Neural progenitor cell (in vitro differentiated cells): ENCODE measurements around the gene WDFY2.

ENCODE experiments used
- EZH2 ChIP-seq: fragments of 200-600 bp; sonication (generic); IDR thresholded peaks from 2 replicates; pipeline ENCODE4 v1.6.1; 2017; ENCODE audit warnings: antibody characterized with exemption, mild to moderate bottlenecking, moderate library complexity
- EZH2phosphoT487 ChIP-seq: fragments of 200-600 bp; sonication (generic); IDR thresholded peaks from 2 replicates; pipeline ENCODE4 v1.6.1; 2017; ENCODE audit warnings: antibody characterized with exemption
- TF ChIP-seq, protein P1 (sequence below): fragments of 200-600 bp; sonication (generic); IDR thresholded peaks from 2 replicates; pipeline ENCODE4 v1.5.1; 2017; ENCODE audit warnings: antibody characterized with exemption, mild to moderate bottlenecking

DNA sequence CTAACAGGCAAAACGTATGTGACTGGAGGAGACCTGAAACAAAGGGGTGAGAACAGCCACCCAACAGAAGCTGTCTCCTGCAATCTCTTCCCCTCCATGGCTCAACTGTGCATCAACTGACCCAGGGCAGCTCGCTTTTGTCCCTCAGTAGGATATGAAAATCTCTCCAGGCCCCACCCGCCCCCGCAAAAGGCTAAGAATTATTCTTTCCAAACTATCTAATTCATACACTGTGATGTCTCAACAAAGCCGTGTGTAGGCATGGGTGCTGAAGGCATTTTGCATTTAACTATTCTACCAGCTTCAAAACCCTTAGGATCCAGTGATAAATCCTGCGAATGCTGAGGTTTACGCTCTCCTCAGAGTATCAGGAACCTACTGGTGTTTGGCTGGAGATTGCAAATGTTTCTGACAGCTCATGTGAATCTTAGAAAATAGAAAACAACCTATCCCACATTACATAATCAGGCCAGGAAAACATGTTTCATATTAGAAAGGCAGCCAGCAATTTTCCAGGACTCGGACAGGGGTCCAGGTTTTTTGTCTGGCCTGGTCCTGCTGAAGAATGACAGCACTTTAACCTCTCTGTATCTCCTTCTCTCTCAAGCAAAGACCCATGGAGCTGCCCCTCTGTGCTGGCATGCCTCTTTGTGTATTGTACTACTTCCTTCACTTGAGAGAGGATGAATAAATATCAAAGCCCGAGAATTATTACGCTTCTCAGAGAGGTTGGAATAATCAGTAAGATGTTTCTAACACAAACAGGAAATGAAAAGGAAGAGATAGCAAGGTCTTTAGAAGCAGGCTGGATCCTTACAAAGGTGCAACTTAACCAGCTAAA, 202.4 kb downstream of the WDFY2 start:
- TF ChIP-seq EZH2phosphoT487 (no peak), EZH2 (no peak)
- TF ChIP-seq, protein P1, sequence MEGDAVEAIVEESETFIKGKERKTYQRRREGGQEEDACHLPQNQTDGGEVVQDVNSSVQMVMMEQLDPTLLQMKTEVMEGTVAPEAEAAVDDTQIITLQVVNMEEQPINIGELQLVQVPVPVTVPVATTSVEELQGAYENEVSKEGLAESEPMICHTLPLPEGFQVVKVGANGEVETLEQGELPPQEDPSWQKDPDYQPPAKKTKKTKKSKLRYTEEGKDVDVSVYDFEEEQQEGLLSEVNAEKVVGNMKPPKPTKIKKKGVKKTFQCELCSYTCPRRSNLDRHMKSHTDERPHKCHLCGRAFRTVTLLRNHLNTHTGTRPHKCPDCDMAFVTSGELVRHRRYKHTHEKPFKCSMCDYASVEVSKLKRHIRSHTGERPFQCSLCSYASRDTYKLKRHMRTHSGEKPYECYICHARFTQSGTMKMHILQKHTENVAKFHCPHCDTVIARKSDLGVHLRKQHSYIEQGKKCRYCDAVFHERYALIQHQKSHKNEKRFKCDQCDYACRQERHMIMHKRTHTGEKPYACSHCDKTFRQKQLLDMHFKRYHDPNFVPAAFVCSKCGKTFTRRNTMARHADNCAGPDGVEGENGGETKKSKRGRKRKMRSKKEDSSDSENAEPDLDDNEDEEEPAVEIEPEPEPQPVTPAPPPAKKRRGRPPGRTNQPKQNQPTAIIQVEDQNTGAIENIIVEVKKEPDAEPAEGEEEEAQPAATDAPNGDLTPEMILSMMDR = no peak
